ENCODE results near the gene ST6GALNAC2. TPM values are rescaled to one million over a fixed set of nuclear protein-coding genes. Genes with fewer than 3 reads are reported as not detected.

ST6GALNAC2 gene
- total and polyA plus RNA-seq, 10 of the 15 experiments (the other 5 are each of a cell fraction or from before 2014, with no cell fraction given): 0.08 to 0.41 (median 0.23) TPM; not detected in 6

DNA sequence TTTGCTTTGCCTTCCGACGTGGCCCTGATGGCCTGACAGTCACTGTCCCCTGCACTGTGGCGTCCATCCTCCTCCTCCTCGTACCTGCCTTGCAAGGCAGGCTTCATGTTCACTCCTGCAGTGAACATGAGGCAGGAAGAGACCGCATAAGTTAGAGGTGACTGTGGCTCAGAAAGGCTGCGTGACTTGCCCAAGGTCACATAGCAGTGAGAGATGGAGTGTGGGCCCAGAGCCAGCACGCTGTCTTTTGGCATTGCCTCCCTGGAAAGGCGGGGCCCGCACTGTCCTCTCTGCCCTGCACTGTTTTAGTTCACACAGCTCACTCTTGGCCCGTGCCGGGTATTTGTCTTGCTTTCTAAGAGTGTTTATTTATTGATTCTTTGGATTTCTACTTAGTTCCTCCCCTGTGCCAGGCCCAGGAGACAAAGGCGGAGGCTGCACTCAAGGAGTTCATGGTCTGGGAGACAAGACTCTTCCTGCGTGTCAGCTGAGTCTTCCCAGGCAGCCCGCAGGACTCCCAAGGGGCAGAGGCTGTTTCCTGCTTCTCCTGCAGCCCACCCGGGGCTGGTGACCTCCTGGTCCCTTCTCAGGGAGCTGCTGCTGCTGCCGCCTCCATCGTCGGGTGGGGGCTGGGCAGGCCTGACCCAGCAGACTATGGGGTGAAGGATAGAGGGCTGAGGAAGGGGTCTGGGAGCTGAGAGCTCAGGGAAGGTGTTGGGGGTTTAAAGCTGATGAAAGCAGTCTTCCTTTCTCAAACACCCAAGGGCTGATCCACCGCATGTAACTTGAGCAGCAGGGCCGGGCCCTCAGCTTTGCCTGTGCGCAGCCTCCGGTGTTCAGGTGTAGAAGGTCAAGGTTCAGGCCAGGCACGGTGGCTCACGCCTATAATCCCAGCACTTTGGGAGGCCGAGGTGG, 60.8 kb downstream of the ST6GALNAC2 start:
- CTCF ChIA-PET: interaction anchor here (1.5 to 5.9 kb wide), 9 partner anchors 18 to 161 kb away, joined by 3 to 81 read pairs (median 19); no protein-coding TSS in a partner anchor
- WGBS (ENCODE audit: insufficient coverage, insufficient replicate concordance, low lambda C conversion rate, missing lambda C conversion rate): 54% methylated on average over 25 of the region's 25 CpGs
- Histone ChIP-seq H2AFZ (ENCODE audit: control insufficient read depth, low read depth, low read length) (no peak overlapping the region), H3K9ac (ENCODE audit: control insufficient read depth, insufficient read depth, low read length) (no peak overlapping the region), H3K27ac (ENCODE audit: control insufficient read depth, insufficient read depth) (no peak overlapping the region), H3K4me2 (ENCODE audit: control insufficient read depth, insufficient read depth) (no peak overlapping the region), H3K36me3 (ENCODE audit: control insufficient read depth in 2 of 2, insufficient read depth in 2 of 2, low read length in 1 of 2) (no peaks in the 10 kb centered on the region), H3K79me2 (ENCODE audit: control insufficient read depth, insufficient read depth, low read length) (no peaks in the 10 kb centered on the region), H4K20me1 (ENCODE audit: control insufficient read depth, insufficient read depth) (no peaks in the 10 kb centered on the region), H3K4me1 (ENCODE audit: control insufficient read depth, insufficient read depth, low read length) (peaks cover 12% of the 10 kb centered on the region), H3K4me3 (no peak overlapping the region), H3K27me3 (replicated peaks in 1 of 2; ENCODE audit: control insufficient read depth in 2 of 2, insufficient read depth in 2 of 2, low read length in 1 of 2) (no peaks in the 10 kb centered on the region), H3K9me3 (replicated peaks; ENCODE audit: control insufficient read depth, insufficient read depth, low read length) (no peaks in the 10 kb centered on the region)
- no TSS peak for BruUV-seq (replicated peaks)
- ATAC-seq (no peak), FAIRE-seq (no peak), DNase-seq (ENCODE audit: low read depth, low spot score) (no peak)
- POLR2A ChIA-PET: interaction anchor here (0.7 kb wide), 1 partner anchor 35 kb away, joined by 4 read pairs; no protein-coding TSS in a partner anchor
- RAD21 ChIA-PET (ENCODE audit: unreplicated experiment): interaction anchor here (1.2 to 2.5 kb wide), 3 partner anchors 25 to 99 kb away, joined by 8 to 15 read pairs (median 13); no protein-coding TSS in a partner anchor
- in situ Hi-C loops (cut with MboI): loop anchor here (5.0 kb wide), 2 partner anchors 97 to 157 kb away; no protein-coding TSS in a partner anchor
- SMC1A ChIA-PET (ENCODE audit: uncharacterized antibody, unreplicated experiment): interaction anchor here (1.1 to 4.3 kb wide), 2 partner anchors 22 to 32 kb away, joined by 3 to 18 read pairs; no protein-coding TSS in a partner anchor
- intact Hi-C loops (cut with micrococcal nuclease; ENCODE audit: unreplicated experiment): no loop called here
- TF ChIP-seq CHD2 (IDR thresholded peaks at IDR 0.05; ENCODE audit: borderline replicate concordance, low read depth, low read length) (no peak), WRNIP1 (IDR thresholded peaks at IDR 0.05; ENCODE audit: borderline replicate concordance, low read depth, low read length) (no peak), SUZ12 (IDR thresholded peaks at IDR 0.05; ENCODE audit: unreplicated experiment) (no peak), ETV6 (conservative IDR thresholded peaks at IDR 0.05 in 1 of 2, IDR thresholded peaks at IDR 0.05 in 1 of 2; ENCODE audit: borderline replicate concordance in 1 of 2, low read depth in 1 of 2) (no peak), CREM (IDR thresholded peaks at IDR 0.05; ENCODE audit: low read depth) (no peak), MYC (IDR thresholded peaks at IDR 0.05; ENCODE audit: insufficient read depth, insufficient read length, insufficient replicate concordance, low read length, severe bottlenecking) (no peak), CREB1 (IDR thresholded peaks at IDR 0.05; ENCODE audit: low read depth) (no peak), NBN (IDR thresholded peaks at IDR 0.05) (no peak), CBFB (IDR thresholded peaks at IDR 0.05; ENCODE audit: low read depth) (no peak), NFYB (IDR thresholded peaks at IDR 0.05; ENCODE audit: insufficient read depth, low read depth, low read length) (no peak), BHLHE40 (IDR thresholded peaks at IDR 0.05; ENCODE audit: borderline replicate concordance in 1 of 2, low read depth in 2 of 2, low read length in 1 of 2) (no peak), SMC3 (IDR thresholded peaks at IDR 0.05; ENCODE audit: borderline replicate concordance, low read length) (no peak), NFYA (IDR thresholded peaks at IDR 0.05; ENCODE audit: borderline replicate concordance, low read depth, low read length) (no peak), IKZF2 (IDR thresholded peaks at IDR 0.05) (no peak)
- TF ChIP-seq, protein P1, sequence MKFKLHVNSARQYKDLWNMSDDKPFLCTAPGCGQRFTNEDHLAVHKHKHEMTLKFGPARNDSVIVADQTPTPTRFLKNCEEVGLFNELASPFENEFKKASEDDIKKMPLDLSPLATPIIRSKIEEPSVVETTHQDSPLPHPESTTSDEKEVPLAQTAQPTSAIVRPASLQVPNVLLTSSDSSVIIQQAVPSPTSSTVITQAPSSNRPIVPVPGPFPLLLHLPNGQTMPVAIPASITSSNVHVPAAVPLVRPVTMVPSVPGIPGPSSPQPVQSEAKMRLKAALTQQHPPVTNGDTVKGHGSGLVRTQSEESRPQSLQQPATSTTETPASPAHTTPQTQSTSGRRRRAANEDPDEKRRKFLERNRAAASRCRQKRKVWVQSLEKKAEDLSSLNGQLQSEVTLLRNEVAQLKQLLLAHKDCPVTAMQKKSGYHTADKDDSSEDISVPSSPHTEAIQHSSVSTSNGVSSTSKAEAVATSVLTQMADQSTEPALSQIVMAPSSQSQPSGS (IDR thresholded peaks at IDR 0.05; ENCODE audit: low read length): no peak
- TF ChIP-seq, protein P2, sequence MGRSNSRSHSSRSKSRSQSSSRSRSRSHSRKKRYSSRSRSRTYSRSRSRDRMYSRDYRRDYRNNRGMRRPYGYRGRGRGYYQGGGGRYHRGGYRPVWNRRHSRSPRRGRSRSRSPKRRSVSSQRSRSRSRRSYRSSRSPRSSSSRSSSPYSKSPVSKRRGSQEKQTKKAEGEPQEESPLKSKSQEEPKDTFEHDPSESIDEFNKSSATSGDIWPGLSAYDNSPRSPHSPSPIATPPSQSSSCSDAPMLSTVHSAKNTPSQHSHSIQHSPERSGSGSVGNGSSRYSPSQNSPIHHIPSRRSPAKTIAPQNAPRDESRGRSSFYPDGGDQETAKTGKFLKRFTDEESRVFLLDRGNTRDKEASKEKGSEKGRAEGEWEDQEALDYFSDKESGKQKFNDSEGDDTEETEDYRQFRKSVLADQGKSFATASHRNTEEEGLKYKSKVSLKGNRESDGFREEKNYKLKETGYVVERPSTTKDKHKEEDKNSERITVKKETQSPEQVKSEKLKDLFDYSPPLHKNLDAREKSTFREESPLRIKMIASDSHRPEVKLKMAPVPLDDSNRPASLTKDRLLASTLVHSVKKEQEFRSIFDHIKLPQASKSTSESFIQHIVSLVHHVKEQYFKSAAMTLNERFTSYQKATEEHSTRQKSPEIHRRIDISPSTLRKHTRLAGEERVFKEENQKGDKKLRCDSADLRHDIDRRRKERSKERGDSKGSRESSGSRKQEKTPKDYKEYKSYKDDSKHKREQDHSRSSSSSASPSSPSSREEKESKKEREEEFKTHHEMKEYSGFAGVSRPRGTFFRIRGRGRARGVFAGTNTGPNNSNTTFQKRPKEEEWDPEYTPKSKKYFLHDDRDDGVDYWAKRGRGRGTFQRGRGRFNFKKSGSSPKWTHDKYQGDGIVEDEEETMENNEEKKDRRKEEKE (IDR thresholded peaks at IDR 0.05): no peak

Measured in GM12878 (cell line).